SU-DHL-6 (cell line): ENCODE measurements around the gene DIO3.

Experiments used
- CTCF ChIP-seq: fragments of 200-600 bp; sonication (generic); IDR thresholded peaks from one replicate; pipeline ENCODE4 v1.5.1; 2017; ENCODE audit warnings: antibody characterized with exemption, mild to moderate bottlenecking, low read length, moderate library complexity; ENCODE audit not compliant: insufficient read depth, poor library complexity, severe bottlenecking
- EZH2phosphoT487 ChIP-seq: fragments of 200-600 bp; sonication (generic), shearing (Covaris generic); conservative IDR thresholded peaks from 2 replicates; pipeline ENCODE4 v1.6.1; 2018; ENCODE audit warnings: mild to moderate bottlenecking, antibody characterized with exemption, low read length, moderate library complexity, mixed read lengths

- no peak for TF ChIP-seq CTCF
- TF ChIP-seq EZH2phosphoT487: no peak
These were observed 4.0 kb upstream of the DIO3 start for GRCh38 chr14:101557321-101557695.
